Thyroid gland (tissue), 4 donors: ENCODE results near the gene HYCC1.

Experiments used
- POLR2A ChIP-seq, 2 donors: fragments of 450-650 bp; IDR thresholded peaks; one replicate each; pipeline ENCODE4 v1.6.1; 2017; ENCODE audit warnings: antibody characterized with exemption in 2 of 2, mild to moderate bottlenecking in 2 of 2, moderate library complexity in 1 of 2
- TF ChIP-seq, protein P1 (sequence below), 6 experiments: fragments of 200-600 bp in 3 of 6; fragments of 450-650 bp in 3 of 6; sonication (generic) in 3 of 6; IDR thresholded peaks; one replicate each; pipeline ENCODE4 v1.5.1; 2016 to 2019; ENCODE audit warnings: antibody characterized with exemption in 6 of 6, mild to moderate bottlenecking in 2 of 6, inconsistent platforms in 1 of 6, moderate library complexity in 1 of 6

DNA sequence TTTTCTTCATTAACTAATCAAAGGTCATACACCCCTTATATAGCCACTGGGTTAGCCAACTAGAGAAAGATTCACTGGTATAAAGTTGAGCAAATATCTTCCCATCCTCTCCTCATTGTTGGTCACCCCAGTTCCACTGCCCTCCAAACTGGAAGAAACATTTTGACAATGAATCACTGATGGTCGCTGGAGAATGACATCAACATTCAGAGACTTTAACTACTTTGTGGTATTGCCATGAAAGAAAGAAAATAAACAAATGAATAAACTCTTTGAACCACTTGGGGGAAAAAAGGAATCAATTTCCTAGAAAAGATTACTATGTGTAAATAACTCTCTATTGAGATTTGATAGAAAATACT lies 23.4 kb downstream of the HYCC1 start:
- TF ChIP-seq, protein P1, sequence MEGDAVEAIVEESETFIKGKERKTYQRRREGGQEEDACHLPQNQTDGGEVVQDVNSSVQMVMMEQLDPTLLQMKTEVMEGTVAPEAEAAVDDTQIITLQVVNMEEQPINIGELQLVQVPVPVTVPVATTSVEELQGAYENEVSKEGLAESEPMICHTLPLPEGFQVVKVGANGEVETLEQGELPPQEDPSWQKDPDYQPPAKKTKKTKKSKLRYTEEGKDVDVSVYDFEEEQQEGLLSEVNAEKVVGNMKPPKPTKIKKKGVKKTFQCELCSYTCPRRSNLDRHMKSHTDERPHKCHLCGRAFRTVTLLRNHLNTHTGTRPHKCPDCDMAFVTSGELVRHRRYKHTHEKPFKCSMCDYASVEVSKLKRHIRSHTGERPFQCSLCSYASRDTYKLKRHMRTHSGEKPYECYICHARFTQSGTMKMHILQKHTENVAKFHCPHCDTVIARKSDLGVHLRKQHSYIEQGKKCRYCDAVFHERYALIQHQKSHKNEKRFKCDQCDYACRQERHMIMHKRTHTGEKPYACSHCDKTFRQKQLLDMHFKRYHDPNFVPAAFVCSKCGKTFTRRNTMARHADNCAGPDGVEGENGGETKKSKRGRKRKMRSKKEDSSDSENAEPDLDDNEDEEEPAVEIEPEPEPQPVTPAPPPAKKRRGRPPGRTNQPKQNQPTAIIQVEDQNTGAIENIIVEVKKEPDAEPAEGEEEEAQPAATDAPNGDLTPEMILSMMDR (IDR thresholded peaks at IDR 0.05): no peak
- no peak for TF ChIP-seq POLR2A (IDR thresholded peaks at IDR 0.05)
